Testis (tissue), 3 donors: Measurements from ENCODE around the gene ARHGEF10L. TPM values are rescaled to one million over a fixed set of nuclear protein-coding genes. Genes with fewer than 3 reads are reported as not detected.
A peak's percentile ranks its signal among the peaks of the same experiment; 100 is the strongest.

Experiments
- DNase-seq: peaks from one replicate; pipeline ENCODE4 v3.0.0-alpha.2; 2019
- H3K27ac ChIP-seq, 2 donors: fragments of 200-600 bp; sonication (generic); one replicate each; pipeline ENCODE4 v1.5.1; 2019
- H3K27me3 ChIP-seq: fragments of 200-600 bp; sonication (generic); one replicate; pipeline ENCODE4 v1.5.1; 2019
- H3K36me3 ChIP-seq: fragments of 200-600 bp; sonication (generic); one replicate; pipeline ENCODE4 v1.5.1; 2017; ENCODE audit warnings: low read depth; ENCODE audit errors: missing control alignments
- H3K4me1 ChIP-seq: fragments of 200-600 bp; sonication (generic); one replicate; pipeline ENCODE4 v1.5.1; 2019
- H3K4me3 ChIP-seq, 2 donors: fragments of 200-600 bp; sonication (generic); one replicate each; pipeline ENCODE4 v1.5.1; 2017 to 2019
- H3K9me3 ChIP-seq: fragments of 200-600 bp; sonication (generic); one replicate; pipeline ENCODE4 v1.5.1; 2017
- POLR2A ChIP-seq: fragments of 450-650 bp; IDR thresholded peaks from one replicate; pipeline ENCODE4 v1.6.1; 2017; ENCODE audit warnings: antibody characterized with exemption, mild to moderate bottlenecking, moderate library complexity
- WGBS, 2 donors: methylation state at CpG; one replicate each; pipeline ENCODE4 v1.1.5; 2018; 5-methylcytosine and 5-hydroxymethylcytosine counted together
- intact Hi-C: fragments of 100-400 bp; cut with DNase I; formaldehyde crosslinking; loops from one replicate; pipeline ENCODE4 v1.15.1; 2023; ENCODE audit warnings: low total_unique reads
- polyA plus RNA-seq: library from polyadenylated mRNA; stranded (reverse); fragments of 350-450 nt; fragmentation: Illumina TruSeq; extraction: RNeasy Lipid Tissue Mini Kit (QIAGEN cat#74804); gene quantifications from one replicate; pipeline ENCODE4 v1.2.3, GENCODE V29; 2014; ENCODE audit warnings: low read depth, low replicate concordance; ENCODE audit not compliant: insufficient read depth
- total RNA-seq, 2 donors: library from RNA; depleted of rRNA; stranded (reverse); fragments of >200 nt; gene quantifications; one replicate each; pipeline ENCODE4 v1.2.3, GENCODE V29; 2016
- TF ChIP-seq, protein P1 (sequence below), 3 experiments: fragments of 450-650 bp in 2 of 3; fragments of 200-600 bp in 1 of 3; sonication (generic) in 1 of 3; IDR thresholded peaks; one replicate each; pipeline ENCODE4 v1.5.1; 2016 to 2019; ENCODE audit warnings: antibody characterized with exemption in 3 of 3, mild to moderate bottlenecking in 2 of 3, moderate library complexity in 1 of 3

The ARHGEF10L gene
- total and polyA plus RNA-seq, 3 donors from 2014 or later = 13.5 to 20.3 (median 18.4) TPM

GRCh38 chr1:17561561-17561985 lies 22.1 kb downstream of the ARHGEF10L start:
- no peaks in the 10 kb centered on the region for H3K9me3 ChIP-seq
- intact Hi-C loops = no loop called here
- DNase-seq = no peak
- TF ChIP-seq, protein P1, sequence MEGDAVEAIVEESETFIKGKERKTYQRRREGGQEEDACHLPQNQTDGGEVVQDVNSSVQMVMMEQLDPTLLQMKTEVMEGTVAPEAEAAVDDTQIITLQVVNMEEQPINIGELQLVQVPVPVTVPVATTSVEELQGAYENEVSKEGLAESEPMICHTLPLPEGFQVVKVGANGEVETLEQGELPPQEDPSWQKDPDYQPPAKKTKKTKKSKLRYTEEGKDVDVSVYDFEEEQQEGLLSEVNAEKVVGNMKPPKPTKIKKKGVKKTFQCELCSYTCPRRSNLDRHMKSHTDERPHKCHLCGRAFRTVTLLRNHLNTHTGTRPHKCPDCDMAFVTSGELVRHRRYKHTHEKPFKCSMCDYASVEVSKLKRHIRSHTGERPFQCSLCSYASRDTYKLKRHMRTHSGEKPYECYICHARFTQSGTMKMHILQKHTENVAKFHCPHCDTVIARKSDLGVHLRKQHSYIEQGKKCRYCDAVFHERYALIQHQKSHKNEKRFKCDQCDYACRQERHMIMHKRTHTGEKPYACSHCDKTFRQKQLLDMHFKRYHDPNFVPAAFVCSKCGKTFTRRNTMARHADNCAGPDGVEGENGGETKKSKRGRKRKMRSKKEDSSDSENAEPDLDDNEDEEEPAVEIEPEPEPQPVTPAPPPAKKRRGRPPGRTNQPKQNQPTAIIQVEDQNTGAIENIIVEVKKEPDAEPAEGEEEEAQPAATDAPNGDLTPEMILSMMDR (IDR thresholded peaks at IDR 0.05) = no peak
- TF ChIP-seq POLR2A = no peak
- no peaks in the 10 kb centered on the region for H3K27me3 ChIP-seq
- H3K27ac ChIP-seq = peak overlapping the region; percentile 63 to 81
- no peaks in the 10 kb centered on the region for H3K36me3 ChIP-seq
- H3K4me1 ChIP-seq = peaks cover 23% of the 10 kb centered on the region
- no peak overlapping the region for H3K4me3 ChIP-seq
- WGBS, 2 donors = 47 to 58% methylated on average over 8 to 9 of the region's 9 CpGs

DNA sequence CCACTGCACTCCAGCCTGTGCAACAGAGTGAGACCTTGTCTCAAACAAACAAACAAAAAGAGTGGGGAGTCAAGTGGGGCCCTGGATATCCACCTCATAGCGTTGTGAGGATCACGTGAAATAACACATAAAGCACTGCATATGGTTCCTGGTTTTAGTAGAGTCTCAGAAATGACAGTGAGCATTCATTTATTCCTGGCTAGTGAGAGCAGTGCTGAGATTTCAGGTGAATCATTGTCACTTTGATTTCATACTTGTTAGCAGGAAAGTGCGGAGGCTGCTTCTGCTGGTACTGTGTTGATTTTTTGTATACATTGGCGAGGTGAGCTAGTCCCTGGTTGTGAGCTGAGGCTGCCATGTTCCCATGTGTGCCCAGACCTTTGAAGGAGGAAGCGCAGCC lies 22.9 kb downstream of the ARHGEF10L start:
- TF ChIP-seq, protein P1 (IDR thresholded peaks at IDR 0.05) = no peak
- no peak for TF ChIP-seq POLR2A
- WGBS, 2 donors = 93 to 96% methylated on average over 5 of the region's 5 CpGs
- intact Hi-C loops = no loop called here
- no peak overlapping the region for H3K4me3 ChIP-seq
- no peaks in the 10 kb centered on the region for H3K9me3 ChIP-seq
- H3K27me3 ChIP-seq = no peaks in the 10 kb centered on the region
- DNase-seq = no peak
- peaks cover 23% of the 10 kb centered on the region for H3K4me1 ChIP-seq
- H3K27ac ChIP-seq = peak overlapping the region in 1 of 2 donors; percentile 81
- no peaks in the 10 kb centered on the region for H3K36me3 ChIP-seq

DNA sequence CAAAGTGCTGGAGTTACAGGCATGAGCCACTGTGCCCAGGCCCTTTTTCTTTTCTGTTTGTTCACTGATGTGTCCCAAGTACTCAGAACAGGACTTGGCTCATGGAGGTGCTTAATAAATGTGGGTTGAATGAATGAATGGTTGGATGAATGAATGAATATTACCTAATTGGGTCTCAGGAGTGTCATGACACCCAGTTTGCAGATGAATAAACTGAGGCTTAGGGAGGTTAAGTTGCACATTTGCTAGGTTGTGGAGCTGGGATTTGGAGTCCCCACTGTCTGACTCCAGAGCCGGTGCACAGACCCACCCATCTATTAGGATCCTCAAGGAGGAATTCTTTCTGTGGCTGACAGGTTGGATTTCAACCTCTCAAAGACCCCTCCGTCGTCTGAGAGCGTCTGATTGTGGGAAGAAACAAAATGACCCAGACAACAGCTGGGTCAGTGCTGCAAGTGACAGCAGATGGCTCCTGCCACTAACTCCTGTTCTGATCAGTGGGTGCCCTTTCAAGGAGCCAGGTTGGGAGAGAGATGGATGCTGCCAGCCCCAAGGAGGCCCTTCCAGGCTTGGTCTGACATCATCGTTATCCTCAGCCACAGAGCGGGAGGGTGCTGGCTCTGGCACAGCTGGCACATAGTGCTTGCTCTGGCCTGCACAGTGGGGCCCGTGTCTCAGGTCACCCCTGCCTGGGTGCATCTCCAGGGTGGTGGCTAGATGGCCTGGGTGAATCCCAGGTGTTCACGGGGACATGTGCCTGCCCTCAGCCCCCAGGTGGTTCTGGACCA lies 24.2 kb downstream of the ARHGEF10L start:
- intact Hi-C loops = no loop called here
- Histone ChIP-seq H3K4me1 (peaks cover 34% of the 10 kb centered on the region), H3K4me3 (no peak overlapping the region), H3K27ac (no peak overlapping the region), H3K9me3 (no peaks in the 10 kb centered on the region), H3K36me3 (no peaks in the 10 kb centered on the region), H3K27me3 (no peaks in the 10 kb centered on the region)
- no peak for TF ChIP-seq POLR2A
- TF ChIP-seq, protein P1 (IDR thresholded peaks at IDR 0.05) = no peak
- DNase-seq = no peak
- WGBS, 2 donors = 79 to 85% methylated on average over 7 to 8 of the region's 8 CpGs

DNA sequence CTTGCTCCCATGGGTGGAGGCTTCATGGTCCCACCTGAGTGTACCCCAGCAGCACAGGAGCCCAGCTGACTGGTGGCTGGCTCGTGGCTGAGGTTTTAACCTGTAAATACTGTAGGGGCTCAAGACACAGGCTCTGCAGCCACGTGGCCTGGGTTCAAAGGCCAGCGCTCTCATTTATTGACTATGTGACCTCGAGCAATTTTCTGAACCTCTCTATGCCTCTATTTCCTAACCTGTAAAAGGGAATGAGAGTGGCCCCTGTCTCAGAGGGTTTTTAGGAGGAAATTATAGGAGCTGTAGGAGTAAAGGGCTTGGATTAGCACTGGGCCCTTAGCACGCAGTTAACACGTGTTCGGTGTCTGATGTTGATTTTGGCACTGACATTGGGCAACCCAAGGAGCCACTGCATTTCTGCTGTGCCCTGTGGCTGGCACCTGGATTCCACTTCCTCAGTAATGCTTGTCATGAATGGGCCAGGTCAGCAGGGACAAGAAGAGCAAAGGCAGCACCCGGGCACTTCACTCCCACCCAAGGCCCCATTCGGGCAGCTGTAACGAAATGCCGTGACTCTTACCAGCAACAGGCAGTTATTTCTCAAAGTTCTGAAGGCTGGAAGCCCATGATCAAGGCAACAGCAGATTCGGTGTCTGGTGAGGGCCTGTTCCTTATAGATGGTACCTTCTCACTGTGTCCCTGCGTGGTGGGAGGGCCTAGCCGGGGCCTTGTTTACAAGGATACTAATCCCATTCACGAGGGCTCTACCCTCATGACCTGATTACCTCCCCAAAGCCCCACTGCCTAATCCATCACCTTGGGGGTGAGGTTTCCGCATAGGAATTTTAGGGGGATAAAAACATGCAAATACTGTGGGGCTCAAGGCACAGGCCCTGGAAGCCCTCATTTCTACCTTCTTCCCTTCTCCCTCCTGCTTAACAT lies 25.2 kb downstream of the ARHGEF10L start:
- H3K9me3 ChIP-seq = no peaks in the 10 kb centered on the region
- no peak overlapping the region for H3K27ac ChIP-seq
- no peaks in the 10 kb centered on the region for H3K36me3 ChIP-seq
- intact Hi-C loops = no loop called here
- DNase-seq = no peak
- no peaks in the 10 kb centered on the region for H3K27me3 ChIP-seq
- H3K4me1 ChIP-seq = peaks cover 45% of the 10 kb centered on the region
- H3K4me3 ChIP-seq = no peak overlapping the region
- WGBS, 2 donors = 83 to 85% methylated on average over 16 of the region's 16 CpGs
- no peak for TF ChIP-seq POLR2A
- TF ChIP-seq, protein P1 (IDR thresholded peaks at IDR 0.05) = no peak
